NT2/D1 (cell line): Measurements from ENCODE around the gene CEP57.
"Not testable (repeated sequence)": the region's sequence is repeated elsewhere in the genome, so short reads cannot be mapped to it uniquely, and the experiment has no call there.

ENCODE experiments used
- DNase-seq: peaks from one replicate; pipeline ENCODE4 v3.0.0-alpha.2; 2011; ENCODE audit warnings: low read depth, low spot score
- H3K27me3 ChIP-seq: 2 replicates; pipeline ENCODE4 v1.6.0; 2011; ENCODE audit warnings: mild to moderate bottlenecking; ENCODE audit not compliant: insufficient read length, insufficient read depth
- H3K36me3 ChIP-seq: 2 replicates; pipeline ENCODE4 v1.6.1; 2011; ENCODE audit warnings: mild to moderate bottlenecking, low read length, mixed read lengths; ENCODE audit not compliant: insufficient read depth, insufficient read length
- H3K4me1 ChIP-seq: 2 replicates; pipeline ENCODE4 v1.5.1; 2011; ENCODE audit not compliant: insufficient read depth, insufficient read length
- H3K4me3 ChIP-seq: 2 replicates; pipeline ENCODE4 v1.5.1; 2011; ENCODE audit warnings: low read depth; ENCODE audit not compliant: insufficient read length
- H3K9ac ChIP-seq: 2 replicates; pipeline ENCODE4 v1.6.0; 2011; ENCODE audit warnings: low read depth; ENCODE audit not compliant: insufficient read length
- H3K9me3 ChIP-seq: 2 replicates; pipeline ENCODE4 v1.5.1; 2011; ENCODE audit warnings: mild to moderate bottlenecking, low read length; ENCODE audit not compliant: insufficient read depth
- SUZ12 ChIP-seq: IDR thresholded peaks from 2 replicates; pipeline ENCODE4 v1.6.1; 2011; ENCODE audit not compliant: insufficient read length, insufficient read depth; ENCODE audit errors: extremely low read depth
- YY1 ChIP-seq: IDR thresholded peaks from 2 replicates; pipeline ENCODE4 v1.6.1; 2011; ENCODE audit not compliant: insufficient read length, insufficient read depth
- ZNF274 ChIP-seq: IDR thresholded peaks from 2 replicates; pipeline ENCODE4 v1.6.1; 2011; ENCODE audit warnings: mild to moderate bottlenecking, low read depth, low read length

Gene CEP57

GRCh38 chr11:95845167-95845566 is 54.9 kb downstream of the CEP57 start:
- Histone ChIP-seq H3K4me1 (no peaks in the 10 kb centered on the region), H3K4me3 (no peak overlapping the region), H3K9me3 (no peaks in the 10 kb centered on the region), H3K9ac (no peak overlapping the region), H3K36me3 (peaks cover 61% of the 10 kb centered on the region), H3K27me3 (no peaks in the 10 kb centered on the region)
- no peak for DNase-seq
- TF ChIP-seq ZNF274 = no peak
- TF ChIP-seq YY1 = no peak
- TF ChIP-seq SUZ12 = no peak

GRCh38 chr11:95849087-95849825 is 59.0 kb downstream of the CEP57 start:
- H3K9me3 ChIP-seq = no peaks in the 10 kb centered on the region
- TF ChIP-seq YY1 = no peak
- no peak for TF ChIP-seq SUZ12
- TF ChIP-seq ZNF274 = no peak
- peak; percentile 25 for DNase-seq
- no peak overlapping the region for H3K4me3 ChIP-seq
- peaks cover 50% of the 10 kb centered on the region for H3K36me3 ChIP-seq
- no peak overlapping the region for H3K9ac ChIP-seq
- no peaks in the 10 kb centered on the region for H3K4me1 ChIP-seq
- no peaks in the 10 kb centered on the region for H3K27me3 ChIP-seq

GRCh38 chr11:95850137-95850536 is 59.8 kb downstream of the CEP57 start:
- no peak overlapping the region for H3K9ac ChIP-seq
- no peaks in the 10 kb centered on the region for H3K4me1 ChIP-seq
- peaks cover 43% of the 10 kb centered on the region for H3K36me3 ChIP-seq
- TF ChIP-seq ZNF274 = no peak
- no peak for TF ChIP-seq YY1
- no peak for TF ChIP-seq SUZ12
- DNase-seq = no peak
- H3K9me3 ChIP-seq = no peaks in the 10 kb centered on the region
- H3K27me3 ChIP-seq = no peaks in the 10 kb centered on the region
- no peak overlapping the region for H3K4me3 ChIP-seq

- H3K4me3 ChIP-seq = no peak overlapping the region
- peaks cover 27% of the 10 kb centered on the region for H3K36me3 ChIP-seq
- no peaks in the 10 kb centered on the region for H3K9me3 ChIP-seq
- no peak for DNase-seq
- H3K4me1 ChIP-seq = no peaks in the 10 kb centered on the region
- H3K27me3 ChIP-seq = no peaks in the 10 kb centered on the region
- TF ChIP-seq SUZ12 (no peak), YY1 (no peak), ZNF274 (no peak)
- H3K9ac ChIP-seq = no peak overlapping the region
These were observed 62.8 kb downstream of the CEP57 start for GRCh38 chr11:95853138-95853537.

DNA sequence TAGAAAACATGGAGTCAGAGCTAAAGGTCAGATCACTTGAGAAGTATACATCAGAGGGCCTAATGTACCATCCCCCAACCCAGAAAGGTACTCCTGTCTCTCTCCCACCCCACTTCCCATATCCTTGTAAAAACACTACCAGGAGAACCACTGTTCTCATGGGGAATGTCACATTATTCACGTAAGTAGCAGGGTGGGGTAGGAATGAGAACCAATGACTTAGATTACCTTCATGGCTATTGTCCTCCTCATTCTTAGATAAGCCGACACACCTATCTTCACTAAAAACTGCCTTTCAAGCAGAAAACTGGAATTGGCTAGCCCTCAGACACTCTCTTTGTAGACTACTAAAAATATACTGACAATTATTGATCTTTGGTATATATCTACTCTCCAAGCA is 63.6 kb downstream of the CEP57 start:
- Histone ChIP-seq H3K4me3 (no peak overlapping the region), H3K4me1 (no peaks in the 10 kb centered on the region), H3K36me3 (peaks cover 29% of the 10 kb centered on the region), H3K9ac (no peak overlapping the region), H3K9me3 (no peaks in the 10 kb centered on the region), H3K27me3 (no peaks in the 10 kb centered on the region)
- DNase-seq = no peak
- TF ChIP-seq ZNF274 (no peak), SUZ12 (no peak), YY1 (no peak)

DNA sequence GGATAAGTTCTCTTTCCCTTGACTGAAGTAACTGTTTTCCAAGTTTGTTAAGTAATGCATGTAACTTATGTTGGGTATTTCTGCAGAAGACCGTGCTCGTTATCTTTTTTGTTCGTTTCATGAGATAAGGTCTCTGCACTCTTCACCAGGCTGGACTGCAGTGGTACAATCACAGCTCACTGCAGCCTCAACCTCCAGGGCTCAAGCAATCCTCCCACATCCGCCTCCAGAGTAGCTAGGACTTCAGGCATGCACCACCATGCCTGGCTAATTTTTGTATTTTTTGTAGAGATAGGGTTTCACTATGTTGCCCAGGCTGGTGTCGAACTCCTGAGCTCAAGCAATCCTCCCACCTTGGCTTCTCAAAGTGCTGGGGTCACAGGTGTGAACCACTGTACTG is 64.1 kb downstream of the CEP57 start:
- H3K9ac ChIP-seq, H3K4me3 ChIP-seq, H3K4me1 ChIP-seq, DNase-seq, H3K9me3 ChIP-seq, H3K27me3 ChIP-seq: not testable (repeated sequence)
- H3K36me3 ChIP-seq = peaks cover 28% of the 10 kb centered on the region

- not testable (repeated sequence) for H3K4me3 ChIP-seq, H3K27me3 ChIP-seq, H3K9ac ChIP-seq, H3K9me3 ChIP-seq, H3K4me1 ChIP-seq, DNase-seq
- peaks cover 22% of the 10 kb centered on the region for H3K36me3 ChIP-seq
These were observed 69.7 kb downstream of the CEP57 start for GRCh38 chr11:95860024-95860423.
